Colon (tissue), 2 donors: ENCODE measurements around the gene SLC38A7.

Experiments
- FAIRE-seq: peaks from 2 replicates; lab custom pipeline; 2012; peaks lifted over from hg19 to GRCh38; lab: Jason Lieb, UNC
- donor health status: control.
- donor health status: control.

The SLC38A7 gene

GRCh38 chr16:58635502-58635901, 49.1 kb downstream of the SLC38A7 start:
- no peak for FAIRE-seq

- FAIRE-seq = no peak
These were observed 50.2 kb downstream of the SLC38A7 start for GRCh38 chr16:58634265-58634802.

- no peak for FAIRE-seq
These were observed 54.6 kb downstream of the SLC38A7 start, which contains the start of gene CNOT1 for GRCh38 chr16:58629733-58630640. Gene CNOT1, minus strand, starts transcription at chr16:58629826. Its CDS starts 30,489 bp downstream, at chr16:58599337.

- FAIRE-seq = no peak
These were observed 55.5 kb downstream of the SLC38A7 start for GRCh38 chr16:58628845-58629732.

DNA sequence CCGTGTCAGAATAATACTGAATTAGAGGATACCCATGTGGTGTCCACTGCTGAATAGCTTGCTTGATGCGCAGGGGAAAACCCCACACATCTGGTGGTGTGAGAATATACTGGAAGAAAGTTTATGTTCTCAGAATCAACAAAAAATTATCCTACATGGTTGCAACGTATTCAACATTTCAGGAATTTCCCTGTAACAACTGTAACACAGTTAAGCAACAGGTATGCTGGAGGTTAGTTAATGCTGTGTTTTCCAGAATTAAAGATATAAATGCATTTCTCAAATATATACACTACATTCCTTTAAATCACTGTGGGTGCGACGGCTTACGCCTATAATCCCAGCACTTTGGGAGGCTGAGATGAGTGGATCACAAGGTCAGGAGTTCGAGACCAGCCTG, 60.4 kb downstream of the SLC38A7 start:
- FAIRE-seq = no peak

- no peak for FAIRE-seq
These were observed 64.2 kb downstream of the SLC38A7 start for GRCh38 chr16:58620396-58620795.

- no peak for FAIRE-seq
These were observed 69.3 kb downstream of the SLC38A7 start for GRCh38 chr16:58615280-58615679.
